Osteocyte (in vitro differentiated cells): ENCODE results near the gene SRSF4. TPM values are rescaled to one million over a fixed set of nuclear protein-coding genes. Genes with fewer than 3 reads are reported as not detected.
"Not testable (repeated sequence)": the region's sequence is repeated elsewhere in the genome, so short reads cannot be mapped to it uniquely, and the experiment has no call there.

Source experiments
- DNase-seq: peaks from one replicate; pipeline ENCODE4 v3.0.0; 2021; ENCODE audit warnings: mixed read lengths; ENCODE audit not compliant: unreplicated experiment; ENCODE audit errors: extremely low spot score
- H3K27ac Mint-ChIP-seq: one replicate; pipeline ENCODE4 v1.8.0; 2021; ENCODE audit warnings: mild to moderate bottlenecking, mixed read lengths; ENCODE audit not compliant: unreplicated experiment
- H3K27me3 Mint-ChIP-seq: one replicate; pipeline ENCODE4 v1.8.0; 2021; ENCODE audit warnings: mixed read lengths; ENCODE audit not compliant: unreplicated experiment
- H3K36me3 Mint-ChIP-seq: one replicate; pipeline ENCODE4 v1.8.0; 2021; ENCODE audit warnings: mixed read lengths; ENCODE audit not compliant: unreplicated experiment
- H3K4me1 Mint-ChIP-seq: one replicate; pipeline ENCODE4 v1.8.0; 2021; ENCODE audit warnings: mixed read lengths; ENCODE audit not compliant: unreplicated experiment
- H3K4me3 Mint-ChIP-seq: one replicate; pipeline ENCODE4 v1.8.0; 2021; ENCODE audit warnings: mild to moderate bottlenecking, moderate library complexity, mixed read lengths; ENCODE audit not compliant: unreplicated experiment
- H3K9me3 Mint-ChIP-seq: one replicate; pipeline ENCODE4 v1.8.0; 2021; ENCODE audit warnings: mixed read lengths; ENCODE audit not compliant: unreplicated experiment
- total RNA-seq: library from RNA; stranded (reverse); gene quantifications from 2 replicates; pipeline ENCODE4 v1.2.1, GENCODE V29; 2021
- TF ChIP-seq, protein P1 (sequence below): fragments of 200-600 bp; sonication (generic); IDR thresholded peaks from 2 replicates; pipeline ENCODE4 v1.5.0; 2021; ENCODE audit warnings: antibody characterized with exemption, mild to moderate bottlenecking, moderate library complexity

The SRSF4 gene
- total RNA-seq, 1 donor from 2014 or later = 74.6 TPM

DNA sequence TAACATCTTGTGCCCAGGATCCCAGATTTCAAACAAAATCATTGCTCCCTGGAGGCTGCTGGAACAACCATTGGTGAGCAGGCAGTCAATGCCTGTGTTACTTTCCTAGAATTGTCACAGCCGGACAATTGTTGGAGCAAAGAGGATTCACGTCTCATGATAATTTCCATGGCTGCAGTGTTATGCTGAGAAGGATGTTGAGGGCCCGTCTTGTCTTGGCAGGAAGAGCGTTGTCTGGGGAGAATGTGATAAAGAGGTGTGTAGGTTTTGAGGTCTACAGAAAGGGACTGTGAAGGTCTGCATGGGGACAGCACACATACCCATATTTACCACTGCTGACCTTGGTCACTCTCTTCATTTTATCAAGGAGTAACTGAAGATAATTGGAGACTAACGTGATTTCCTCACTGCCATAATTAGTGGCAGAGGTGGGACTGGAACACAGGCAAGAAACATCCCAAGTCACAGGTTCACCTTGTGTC lies 42.7 kb upstream of the SRSF4 start:
- TF ChIP-seq, protein P1, sequence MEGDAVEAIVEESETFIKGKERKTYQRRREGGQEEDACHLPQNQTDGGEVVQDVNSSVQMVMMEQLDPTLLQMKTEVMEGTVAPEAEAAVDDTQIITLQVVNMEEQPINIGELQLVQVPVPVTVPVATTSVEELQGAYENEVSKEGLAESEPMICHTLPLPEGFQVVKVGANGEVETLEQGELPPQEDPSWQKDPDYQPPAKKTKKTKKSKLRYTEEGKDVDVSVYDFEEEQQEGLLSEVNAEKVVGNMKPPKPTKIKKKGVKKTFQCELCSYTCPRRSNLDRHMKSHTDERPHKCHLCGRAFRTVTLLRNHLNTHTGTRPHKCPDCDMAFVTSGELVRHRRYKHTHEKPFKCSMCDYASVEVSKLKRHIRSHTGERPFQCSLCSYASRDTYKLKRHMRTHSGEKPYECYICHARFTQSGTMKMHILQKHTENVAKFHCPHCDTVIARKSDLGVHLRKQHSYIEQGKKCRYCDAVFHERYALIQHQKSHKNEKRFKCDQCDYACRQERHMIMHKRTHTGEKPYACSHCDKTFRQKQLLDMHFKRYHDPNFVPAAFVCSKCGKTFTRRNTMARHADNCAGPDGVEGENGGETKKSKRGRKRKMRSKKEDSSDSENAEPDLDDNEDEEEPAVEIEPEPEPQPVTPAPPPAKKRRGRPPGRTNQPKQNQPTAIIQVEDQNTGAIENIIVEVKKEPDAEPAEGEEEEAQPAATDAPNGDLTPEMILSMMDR = no peak
- no peak overlapping the region for H3K4me3 Mint-ChIP-seq
- peaks cover 10% of the 10 kb centered on the region for H3K36me3 Mint-ChIP-seq
- DNase-seq = no peak
- no peaks in the 10 kb centered on the region for H3K9me3 Mint-ChIP-seq
- peaks cover 4% of the 10 kb centered on the region for H3K4me1 Mint-ChIP-seq
- no peaks in the 10 kb centered on the region for H3K27me3 Mint-ChIP-seq
- no peak overlapping the region for H3K27ac Mint-ChIP-seq

DNA sequence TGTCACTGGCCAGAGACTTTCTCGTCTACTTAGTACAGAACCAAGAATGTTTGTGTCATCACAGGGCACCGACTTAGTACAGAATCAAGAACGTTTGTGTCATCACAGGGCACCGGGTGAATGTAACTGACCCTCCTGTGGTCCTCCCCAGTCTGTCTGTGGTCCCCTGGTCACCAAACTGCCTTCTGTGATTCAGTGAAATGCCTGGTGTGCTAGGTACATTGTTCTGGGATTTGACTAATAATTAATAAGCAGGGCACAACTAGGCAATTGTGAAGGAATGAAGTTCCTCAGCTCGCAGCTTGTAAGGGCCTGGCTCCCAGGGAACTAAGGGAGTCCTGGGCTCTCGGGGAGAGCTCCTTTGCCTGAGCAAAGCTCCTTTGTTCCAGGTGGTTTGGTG lies 41.8 kb upstream of the SRSF4 start:
- Mint-ChIP-seq H3K36me3 (peaks cover 10% of the 10 kb centered on the region), H3K4me1 (peaks cover 1% of the 10 kb centered on the region), H3K9me3 (no peaks in the 10 kb centered on the region), H3K4me3 (no peak overlapping the region), H3K27me3 (no peaks in the 10 kb centered on the region), H3K27ac (no peak overlapping the region)
- no peak for DNase-seq
- TF ChIP-seq, protein P1 = no peak

DNA sequence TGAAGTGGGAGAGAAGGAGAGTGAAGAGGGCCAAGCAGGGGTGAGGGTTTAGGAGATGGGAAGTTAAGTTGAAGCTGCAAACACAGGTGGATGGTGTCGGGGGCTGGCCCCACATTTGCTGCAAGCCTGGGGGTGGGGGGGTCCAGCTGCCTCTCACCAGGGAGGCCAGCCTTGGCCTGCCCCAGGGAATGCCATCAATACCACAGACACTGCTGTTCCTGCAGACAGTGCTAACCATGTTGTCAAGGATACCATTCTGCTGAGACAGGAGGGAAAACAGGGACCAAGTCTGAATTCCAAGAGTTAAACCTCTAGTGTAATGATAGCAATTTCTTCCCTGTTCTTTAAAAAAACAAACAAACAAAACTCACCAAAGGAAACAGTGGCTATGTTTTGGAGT lies 41.0 kb upstream of the SRSF4 start:
- Mint-ChIP-seq H3K27me3 (no peaks in the 10 kb centered on the region), H3K9me3 (no peaks in the 10 kb centered on the region), H3K4me3 (no peak overlapping the region), H3K27ac (no peak overlapping the region), H3K4me1 (no peaks in the 10 kb centered on the region), H3K36me3 (peaks cover 10% of the 10 kb centered on the region)
- no peak for DNase-seq
- TF ChIP-seq, protein P1 = no peak

DNA sequence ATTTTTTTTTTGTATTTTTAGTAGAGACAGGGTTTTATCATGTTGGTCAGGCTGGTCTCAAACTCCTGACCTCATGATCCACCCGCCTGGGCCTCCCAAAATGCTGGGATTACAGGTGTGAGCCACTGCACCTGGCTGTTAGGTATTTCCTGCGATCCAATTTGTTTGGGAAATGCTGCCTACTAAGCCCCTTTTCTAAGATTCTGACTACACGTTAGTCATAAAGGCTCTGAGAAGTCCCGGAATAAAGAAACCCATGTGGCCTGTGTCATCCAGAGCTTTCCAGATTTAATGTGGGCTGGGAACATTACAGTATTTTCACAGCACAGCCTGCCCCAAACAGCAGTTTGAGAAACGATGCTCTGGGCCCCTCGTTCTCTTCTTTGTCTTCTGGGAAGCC lies 40.6 kb upstream of the SRSF4 start:
- not testable (repeated sequence) for H3K4me3 Mint-ChIP-seq, H3K27ac Mint-ChIP-seq, DNase-seq, H3K4me1 Mint-ChIP-seq, H3K9me3 Mint-ChIP-seq, H3K27me3 Mint-ChIP-seq, H3K36me3 Mint-ChIP-seq

DNA sequence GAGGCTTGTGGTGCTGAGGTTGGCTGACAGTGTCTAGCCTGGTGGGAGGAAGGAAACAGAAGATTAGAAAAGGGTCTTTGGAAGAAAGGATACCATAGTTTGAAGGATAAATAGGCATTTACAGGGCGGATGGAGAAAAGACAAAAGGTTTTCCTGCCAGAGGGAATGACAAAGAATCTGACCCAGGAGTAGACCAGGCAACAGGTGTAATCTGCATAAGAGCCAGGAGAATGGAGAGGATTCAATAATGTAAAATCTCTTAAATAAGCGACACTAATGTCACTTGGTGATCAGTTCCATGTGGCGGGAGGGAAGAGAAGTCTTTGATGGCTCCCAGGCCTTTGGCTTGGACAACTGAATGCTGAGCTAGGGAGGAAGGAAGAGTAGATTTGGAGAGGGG lies 39.6 kb upstream of the SRSF4 start:
- Mint-ChIP-seq H3K27ac (no peak overlapping the region), H3K4me1 (no peaks in the 10 kb centered on the region), H3K27me3 (no peaks in the 10 kb centered on the region), H3K4me3 (no peak overlapping the region), H3K9me3 (no peaks in the 10 kb centered on the region), H3K36me3 (peaks cover 10% of the 10 kb centered on the region)
- DNase-seq = no peak
- TF ChIP-seq, protein P1 = no peak

DNA sequence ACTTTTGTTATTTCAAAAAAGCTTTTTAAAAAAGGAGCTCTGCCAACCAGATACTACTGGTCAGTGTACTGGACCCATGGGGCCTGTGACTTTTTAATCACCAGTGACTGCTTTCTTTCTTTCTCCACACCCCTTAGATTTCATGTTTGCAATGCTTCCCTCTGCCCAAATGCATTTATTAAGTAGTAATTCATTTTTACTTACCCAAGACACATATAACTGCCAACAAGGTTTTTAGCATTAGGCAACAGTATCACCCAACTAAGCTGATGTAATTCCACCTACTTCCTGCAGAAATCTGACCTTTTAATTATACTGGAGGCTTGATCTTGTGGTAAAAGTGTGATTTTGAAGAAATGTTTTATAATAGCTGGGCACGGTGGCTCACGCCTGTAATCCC lies 36.5 kb upstream of the SRSF4 start:
- Mint-ChIP-seq H3K4me3 (no peak overlapping the region), H3K27me3 (no peaks in the 10 kb centered on the region), H3K27ac (no peak overlapping the region), H3K4me1 (no peaks in the 10 kb centered on the region), H3K36me3 (peaks cover 18% of the 10 kb centered on the region), H3K9me3 (no peaks in the 10 kb centered on the region)
- no peak for DNase-seq
- TF ChIP-seq, protein P1 = no peak
